Liver (tissue), 9 donors: ENCODE data around the gene CACNA1E. TPM values are rescaled to one million over a fixed set of nuclear protein-coding genes. Genes with fewer than 3 reads are reported as not detected.

Experiments used
- DNase-seq: peaks from one replicate; pipeline ENCODE4 v3.0.0-alpha.2; 2017; ENCODE audit warnings: low spot score
- H3K27ac ChIP-seq, 2 donors: one replicate each; pipeline ENCODE4 v1.7.0; 2013; ENCODE audit warnings: inconsistent platforms in 2 of 2, low read length in 2 of 2, control low read depth in 1 of 2, low read depth in 1 of 2, mild to moderate bottlenecking in 1 of 2
- H3K27me3 ChIP-seq, 4 donors: one replicate each; pipeline versions ENCODE4 v1.6.1 to v1.7.0; 2013; ENCODE audit warnings: low read length in 3 of 4, inconsistent platforms in 1 of 4, mild to moderate bottlenecking in 1 of 4, moderate library complexity in 1 of 4; ENCODE audit not compliant: control insufficient read depth in 4 of 4, insufficient read depth in 4 of 4
- H3K36me3 ChIP-seq, 4 donors: one replicate each; pipeline versions ENCODE4 v1.6.1 to v1.7.0; 2013; ENCODE audit warnings: low read length in 3 of 4, mild to moderate bottlenecking in 3 of 4, low read depth in 1 of 4, moderate library complexity in 1 of 4; ENCODE audit not compliant: control insufficient read depth in 4 of 4, insufficient read depth in 3 of 4
- H3K4me1 ChIP-seq, 4 donors: one replicate each; pipeline versions ENCODE4 v1.6.1 to v1.7.0; 2013; ENCODE audit warnings: low read length in 3 of 4, mild to moderate bottlenecking in 3 of 4, moderate library complexity in 1 of 4; ENCODE audit not compliant: control insufficient read depth in 4 of 4, insufficient read depth in 4 of 4
- H3K4me3 ChIP-seq, 3 donors: one replicate each; pipeline versions ENCODE4 v1.6.1 to v1.7.0; 2013; ENCODE audit warnings: low read length in 3 of 3, control low read depth in 1 of 3, low read depth in 1 of 3, mild to moderate bottlenecking in 1 of 3
- H3K9ac ChIP-seq, 2 donors: one replicate each; pipeline ENCODE4 v1.7.0; 2013; ENCODE audit warnings: low read length in 2 of 2, mild to moderate bottlenecking in 2 of 2, moderate library complexity in 2 of 2, control low read depth in 1 of 2, low read depth in 1 of 2
- H3K9me3 ChIP-seq, 4 donors: one replicate each; pipeline versions ENCODE4 v1.6.1 to v1.7.0; 2013; ENCODE audit warnings: low read length in 3 of 4; ENCODE audit not compliant: control insufficient read depth in 4 of 4
- ATF3 ChIP-seq: IDR thresholded peaks from 2 replicates; pipeline ENCODE4 v1.6.1; 2016; ENCODE audit warnings: antibody characterized with exemption
- EGR1 ChIP-seq, 2 donors: IDR thresholded peaks; 2 replicates each; pipeline ENCODE4 v1.6.1; 2016 to 2018; ENCODE audit warnings: antibody characterized with exemption in 2 of 2, low read depth in 2 of 2
- FOXA1 ChIP-seq: IDR thresholded peaks from 2 replicates; pipeline ENCODE4 v1.6.1; 2016; ENCODE audit warnings: antibody characterized with exemption
- FOXA2 ChIP-seq: IDR thresholded peaks from 2 replicates; pipeline ENCODE4 v1.6.1; 2016; ENCODE audit warnings: antibody characterized with exemption
- GABPA ChIP-seq, 2 donors: IDR thresholded peaks in 1 of 2; conservative IDR thresholded peaks in 1 of 2; 2 replicates each; pipeline ENCODE4 v1.6.1; 2016; ENCODE audit warnings: antibody characterized with exemption in 2 of 2, mild to moderate bottlenecking in 1 of 2, moderate library complexity in 1 of 2
- HNF4A ChIP-seq, 2 donors: conservative IDR thresholded peaks; 2 replicates each; pipeline ENCODE4 v1.6.1; 2016; ENCODE audit warnings: antibody characterized with exemption in 2 of 2, mild to moderate bottlenecking in 2 of 2
- HNF4G ChIP-seq: IDR thresholded peaks from 2 replicates; pipeline ENCODE4 v1.6.1; 2016; ENCODE audit warnings: antibody characterized with exemption
- JUND ChIP-seq, 2 donors: IDR thresholded peaks; 2 replicates each; pipeline ENCODE4 v1.6.1; 2016; ENCODE audit warnings: antibody characterized with exemption in 2 of 2
- NR2F2 ChIP-seq: IDR thresholded peaks from 2 replicates; pipeline ENCODE4 v1.6.1; 2016; ENCODE audit warnings: antibody characterized with exemption
- RAD21 ChIP-seq, 2 donors: IDR thresholded peaks; 2 replicates each; pipeline ENCODE4 v1.6.1; 2016; ENCODE audit warnings: antibody characterized with exemption in 2 of 2, mild to moderate bottlenecking in 2 of 2
- REST ChIP-seq: IDR thresholded peaks from 2 replicates; pipeline ENCODE4 v1.6.1; 2016; ENCODE audit warnings: antibody characterized with exemption, mild to moderate bottlenecking
- RXRA ChIP-seq, 2 donors: IDR thresholded peaks; 2 replicates each; pipeline ENCODE4 v1.6.1; 2017 to 2018; ENCODE audit warnings: antibody characterized with exemption in 2 of 2, mild to moderate bottlenecking in 1 of 2
- SP1 ChIP-seq: IDR thresholded peaks from 2 replicates; pipeline ENCODE4 v1.6.1; 2018; ENCODE audit warnings: antibody characterized with exemption, mild to moderate bottlenecking
- TAF1 ChIP-seq: conservative IDR thresholded peaks from 2 replicates; pipeline ENCODE4 v1.6.1; 2016; ENCODE audit warnings: antibody characterized with exemption, mild to moderate bottlenecking
- YY1 ChIP-seq: IDR thresholded peaks from 2 replicates; pipeline ENCODE4 v1.6.1; 2016; ENCODE audit warnings: antibody characterized with exemption, mild to moderate bottlenecking
- ZBTB33 ChIP-seq: IDR thresholded peaks from 2 replicates; pipeline ENCODE4 v1.6.1; 2016; ENCODE audit warnings: antibody characterized with exemption
- WGBS: extraction: QIAGEN DNeasy Blood & Tissue Kit; methylation state at CpG from one replicate; pipeline ENCODE4 v1.1.7; 2013; 5-methylcytosine and 5-hydroxymethylcytosine counted together
- polyA plus RNA-seq, 2 donors: library from polyadenylated mRNA; stranded (reverse) in 1 of 2; unstranded in 1 of 2; fragments of 200-250 nt in 1 of 2; fragments of >200 nt in 1 of 2; fragmentation: Nextera tagmentation in 1 of 2; extraction: Ambion mirVana in 1 of 2; gene quantifications; one replicate each; pipeline versions ENCODE4 v1.2.1 to v1.2.3, GENCODE V29; 2013 to 2015
- total RNA-seq, 2 donors: library from RNA; depleted of rRNA; stranded (reverse); fragments of >200 nt; gene quantifications; one replicate each; pipeline ENCODE4 v1.2.3, GENCODE V29; 2014
- TF ChIP-seq, protein P1 (sequence below): IDR thresholded peaks from 2 replicates; pipeline ENCODE4 v1.6.1; 2016; ENCODE audit warnings: antibody characterized with exemption
- TF ChIP-seq, protein P2 (sequence below): fragments of 150-350 bp; IDR thresholded peaks from 2 replicates; pipeline ENCODE4 v1.5.1; 2017; ENCODE audit warnings: improper control_type of control experiment, low read depth, low read length; ENCODE audit not compliant: missing input control
- donor health status: healthy.
- donor health status: healthy.
- donor health status: healthy.
- donor health status: healthy.
- donor health status: healthy.

Gene CACNA1E
- total and polyA plus RNA-seq, 4 donors = under 0.01 to 0.08 (median 0.01) TPM; not detected in 1

DNA sequence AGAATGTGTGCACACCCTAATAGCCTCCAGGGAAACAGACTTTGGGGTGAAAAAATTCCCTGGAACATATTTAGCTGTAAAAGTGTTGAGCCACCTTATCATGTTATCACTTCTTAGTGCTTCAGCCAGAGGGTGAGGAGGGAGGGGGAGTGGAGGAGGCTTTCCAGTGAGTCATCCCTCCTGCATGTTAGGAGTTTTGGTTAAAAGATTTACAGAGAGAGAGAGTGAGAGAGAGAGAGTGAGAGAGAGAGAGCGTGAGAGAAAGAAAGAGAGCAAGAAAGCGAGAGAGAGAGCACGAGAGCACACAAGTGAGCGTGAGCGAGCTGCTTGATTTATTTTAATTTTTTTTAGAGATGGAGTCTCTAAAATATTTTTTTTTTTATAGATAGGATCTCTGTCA is 13.5 kb upstream of the CACNA1E start (continued):
- TF ChIP-seq REST (no peak), NR2F2 (no peak)

- Histone ChIP-seq H3K4me1 (no peaks in the 10 kb centered on the region), H3K9me3 (no peaks in the 10 kb centered on the region), H3K36me3 (no peaks in the 10 kb centered on the region), H3K27ac (no peak overlapping the region), H3K27me3 (peaks cover 0 to 8% (median 0%) of the 10 kb centered on the region in 4 donors), H3K4me3 (no peak overlapping the region), H3K9ac (no peak overlapping the region)
- no peak for DNase-seq
- TF ChIP-seq YY1 (no peak), RXRA (IDR thresholded peaks at IDR 0.05) (no peak), REST (no peak), NR2F2 (no peak), HNF4G (no peak), FOXA1 (no peak), FOXA2 (no peak), HNF4A (conservative IDR thresholded peaks at IDR 0.05) (no peak), EGR1 (IDR thresholded peaks at IDR 0.05; ENCODE audit: low read depth in 2 of 2) (no peak)
- TF ChIP-seq, protein P1, sequence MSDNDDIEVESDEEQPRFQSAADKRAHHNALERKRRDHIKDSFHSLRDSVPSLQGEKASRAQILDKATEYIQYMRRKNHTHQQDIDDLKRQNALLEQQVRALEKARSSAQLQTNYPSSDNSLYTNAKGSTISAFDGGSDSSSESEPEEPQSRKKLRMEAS = no peak
- 63% methylated on average over 4 of the region's 4 CpGs for WGBS
These were observed 7.7 kb upstream of the CACNA1E start for GRCh38 chr1:181475580-181475979.

GRCh38 chr1:181476581-181476980 is 6.7 kb upstream of the CACNA1E start:
- no peak for DNase-seq
- Histone ChIP-seq H3K36me3 (no peaks in the 10 kb centered on the region), H3K9me3 (no peaks in the 10 kb centered on the region), H3K9ac (no peak overlapping the region), H3K27me3 (peaks cover 0 to 9% (median under 1%) of the 10 kb centered on the region in 4 donors), H3K4me3 (no peak overlapping the region), H3K4me1 (no peaks in the 10 kb centered on the region), H3K27ac (no peak overlapping the region)
- 61% methylated on average over 8 of the region's 8 CpGs for WGBS
- no peak for TF ChIP-seq EGR1 (IDR thresholded peaks at IDR 0.05; ENCODE audit: low read depth in 2 of 2)
- no peak for TF ChIP-seq FOXA2
- no peak for TF ChIP-seq HNF4A (conservative IDR thresholded peaks at IDR 0.05)
- no peak for TF ChIP-seq RXRA (IDR thresholded peaks at IDR 0.05)
- TF ChIP-seq, protein P1 = no peak
- TF ChIP-seq, protein P2, sequence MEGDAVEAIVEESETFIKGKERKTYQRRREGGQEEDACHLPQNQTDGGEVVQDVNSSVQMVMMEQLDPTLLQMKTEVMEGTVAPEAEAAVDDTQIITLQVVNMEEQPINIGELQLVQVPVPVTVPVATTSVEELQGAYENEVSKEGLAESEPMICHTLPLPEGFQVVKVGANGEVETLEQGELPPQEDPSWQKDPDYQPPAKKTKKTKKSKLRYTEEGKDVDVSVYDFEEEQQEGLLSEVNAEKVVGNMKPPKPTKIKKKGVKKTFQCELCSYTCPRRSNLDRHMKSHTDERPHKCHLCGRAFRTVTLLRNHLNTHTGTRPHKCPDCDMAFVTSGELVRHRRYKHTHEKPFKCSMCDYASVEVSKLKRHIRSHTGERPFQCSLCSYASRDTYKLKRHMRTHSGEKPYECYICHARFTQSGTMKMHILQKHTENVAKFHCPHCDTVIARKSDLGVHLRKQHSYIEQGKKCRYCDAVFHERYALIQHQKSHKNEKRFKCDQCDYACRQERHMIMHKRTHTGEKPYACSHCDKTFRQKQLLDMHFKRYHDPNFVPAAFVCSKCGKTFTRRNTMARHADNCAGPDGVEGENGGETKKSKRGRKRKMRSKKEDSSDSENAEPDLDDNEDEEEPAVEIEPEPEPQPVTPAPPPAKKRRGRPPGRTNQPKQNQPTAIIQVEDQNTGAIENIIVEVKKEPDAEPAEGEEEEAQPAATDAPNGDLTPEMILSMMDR = no peak
- no peak for TF ChIP-seq RAD21 (IDR thresholded peaks at IDR 0.05)
- TF ChIP-seq YY1 = no peak
- TF ChIP-seq JUND (IDR thresholded peaks at IDR 0.05) = no peak
- no peak for TF ChIP-seq SP1
- TF ChIP-seq NR2F2 = no peak
- no peak for TF ChIP-seq ATF3
- TF ChIP-seq HNF4G = no peak
- TF ChIP-seq ZBTB33 = no peak
- TF ChIP-seq TAF1 = no peak
- TF ChIP-seq FOXA1 = no peak
- TF ChIP-seq GABPA (IDR thresholded peaks at IDR 0.05 in 1 of 2, conservative IDR thresholded peaks at IDR 0.05 in 1 of 2) = no peak
